CD4-positive, CD25-positive, alpha-beta regulatory T cell (primary cell): ENCODE data around the gene CPT1C. TPM values are rescaled to one million over a fixed set of nuclear protein-coding genes. Genes with fewer than 3 reads are reported as not detected.

Experiments used
- ATAC-seq, 2 donors: fragments of 150-1000 bp; cut with Tn5 transposase; one replicate each; pipeline ENCODE4 v1.10.0; 2021; ENCODE audit warnings: low read depth in 2 of 2, moderate number of reproducible peaks in 2 of 2, moderate library complexity in 1 of 2
- DNase-seq, 3 donors: peaks; one replicate each; pipeline versions ENCODE4 v3.0.0 to v3.0.0-alpha.2; 2012 to 2022; ENCODE audit warnings: mixed read lengths in 1 of 3
- H3K27ac ChIP-seq: one replicate; pipeline ENCODE4 v1.7.0; 2013; ENCODE audit warnings: mild to moderate bottlenecking, low read length; ENCODE audit not compliant: insufficient read depth, poor library complexity, severe bottlenecking
- H3K27me3 ChIP-seq: one replicate; pipeline ENCODE4 v1.7.0; 2013; ENCODE audit warnings: low read length; ENCODE audit not compliant: control insufficient read depth, insufficient read depth
- H3K36me3 ChIP-seq: one replicate; pipeline ENCODE4 v1.7.0; 2013; ENCODE audit warnings: mild to moderate bottlenecking, low read length, moderate library complexity; ENCODE audit not compliant: control insufficient read depth, insufficient read depth
- H3K4me1 ChIP-seq: 2 replicates; pipeline ENCODE4 v1.7.0; 2013; ENCODE audit warnings: mild to moderate bottlenecking, low read length; ENCODE audit not compliant: insufficient read depth, control insufficient read depth, poor library complexity, severe bottlenecking
- H3K4me3 ChIP-seq: one replicate; pipeline ENCODE4 v1.7.0; 2013; ENCODE audit warnings: low read depth, mild to moderate bottlenecking, low read length, moderate library complexity
- H3K9me3 ChIP-seq, 2 experiments: 1 replicate in 1 of 2; 2 replicates in 1 of 2; pipeline ENCODE4 v1.7.0; 2013; ENCODE audit warnings: low read length in 2 of 2, mild to moderate bottlenecking in 1 of 2, moderate library complexity in 1 of 2; ENCODE audit not compliant: control insufficient read depth in 2 of 2
- H3K27ac Mint-ChIP-seq, 3 donors: one replicate each; pipeline ENCODE4 v1.8.0; 2020 to 2022; ENCODE audit warnings: mild to moderate bottlenecking in 3 of 3, mixed read lengths in 3 of 3, moderate library complexity in 2 of 3
- H3K27me3 Mint-ChIP-seq: one replicate; pipeline ENCODE4 v1.8.0; 2022; ENCODE audit warnings: mild to moderate bottlenecking, mixed read lengths
- H3K36me3 Mint-ChIP-seq: one replicate; pipeline ENCODE4 v1.8.0; 2020; ENCODE audit warnings: mixed read lengths
- H3K4me1 Mint-ChIP-seq, 4 donors: one replicate each; pipeline ENCODE4 v1.8.0; 2020 to 2022; ENCODE audit warnings: mixed read lengths in 4 of 4, mild to moderate bottlenecking in 1 of 4
- H3K4me3 Mint-ChIP-seq, 4 donors: one replicate each; pipeline ENCODE4 v1.8.0; 2020 to 2022; ENCODE audit warnings: mild to moderate bottlenecking in 4 of 4, mixed read lengths in 4 of 4, moderate library complexity in 3 of 4
- H3K9me3 Mint-ChIP-seq, 7 donors: one replicate each; pipeline ENCODE4 v1.8.0; 2020 to 2022; ENCODE audit warnings: mixed read lengths in 7 of 7, mild to moderate bottlenecking in 3 of 7, moderate library complexity in 2 of 7
- polyA plus RNA-seq, 4 donors: library from polyadenylated mRNA; unstranded; fragments of 300-500 nt; fragmentation: Illumina TruSeq; gene quantifications; one replicate each; pipeline ENCODE4 v1.2.3, GENCODE V29; 2021
- total RNA-seq: library from RNA; stranded (reverse); gene quantifications from one replicate; pipeline ENCODE4 v1.2.3, GENCODE V29; 2022

CPT1C gene
- total and polyA plus RNA-seq, 5 donors from 2014 or later: 0.41 to 0.84 (median 0.60) TPM; not detected in 1

DNA sequence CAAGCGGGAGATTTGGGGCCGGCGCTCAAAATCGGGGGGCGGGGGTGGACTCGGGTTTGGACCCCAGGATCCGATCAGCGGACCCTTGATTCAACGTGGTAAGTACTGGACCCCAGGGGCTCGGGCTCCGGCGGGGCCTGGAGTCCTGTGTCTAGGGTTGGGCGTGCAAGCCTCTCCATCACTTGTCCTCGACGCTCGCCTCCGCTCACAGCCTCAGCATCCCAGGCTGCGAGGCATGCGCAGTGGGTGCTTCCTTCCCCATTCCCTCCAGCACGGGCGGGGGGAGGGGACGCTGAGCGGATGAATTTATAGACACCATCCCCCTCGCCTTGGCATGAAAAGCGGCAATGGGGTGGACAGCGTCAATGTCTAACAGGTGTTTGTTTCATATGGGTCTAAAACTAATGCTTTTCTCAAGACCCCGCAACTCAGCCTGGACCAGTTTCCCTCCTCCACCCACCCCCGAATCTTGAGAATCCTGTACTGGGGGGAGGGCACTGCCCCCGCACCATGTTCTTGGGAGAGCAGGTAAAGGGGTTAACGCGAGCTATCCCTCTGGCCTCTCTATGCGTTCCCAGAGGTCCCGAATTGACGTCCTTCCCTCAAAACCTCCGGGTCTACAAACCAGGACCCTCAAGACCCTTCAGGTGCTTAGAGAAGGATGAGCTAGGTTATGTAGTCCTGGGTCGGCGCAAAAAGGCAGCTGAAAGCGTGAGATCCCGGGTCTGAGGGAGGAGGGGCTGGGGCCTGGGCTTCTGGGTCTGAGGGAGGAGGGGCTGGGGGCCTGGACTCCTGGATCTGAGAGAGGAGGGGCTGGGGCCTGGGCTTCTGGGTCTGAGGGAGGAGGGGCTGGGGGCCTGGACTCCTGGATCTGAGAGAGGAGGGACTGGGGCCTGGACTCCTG is 579 bp downstream of the CPT1C start:
- H3K27me3 ChIP-seq: peaks cover 3% of the 10 kb centered on the region
- H3K27me3 Mint-ChIP-seq: peaks cover 22% of the 10 kb centered on the region
- H3K4me3 Mint-ChIP-seq: peak overlapping the region; percentile 71 to 98 (median 91)
- no peak overlapping the region for H3K27ac ChIP-seq
- H3K9me3 Mint-ChIP-seq: no peaks in the 10 kb centered on the region
- peaks cover 19% of the 10 kb centered on the region for H3K4me1 ChIP-seq
- peak overlapping the region in 2 of 3 donors; percentile 49 to 81 for H3K27ac Mint-ChIP-seq
- H3K9me3 ChIP-seq: no peaks in the 10 kb centered on the region
- DNase-seq (no peak), ATAC-seq (peak in 1 of 2 donors; percentile 30)
- no peak overlapping the region for H3K4me3 ChIP-seq
- peaks cover 3% of the 10 kb centered on the region for H3K36me3 ChIP-seq
- H3K36me3 Mint-ChIP-seq: peaks cover 4% of the 10 kb centered on the region
- H3K4me1 Mint-ChIP-seq: peaks cover 6 to 26% (median 12%) of the 10 kb centered on the region in 4 donors

DNA sequence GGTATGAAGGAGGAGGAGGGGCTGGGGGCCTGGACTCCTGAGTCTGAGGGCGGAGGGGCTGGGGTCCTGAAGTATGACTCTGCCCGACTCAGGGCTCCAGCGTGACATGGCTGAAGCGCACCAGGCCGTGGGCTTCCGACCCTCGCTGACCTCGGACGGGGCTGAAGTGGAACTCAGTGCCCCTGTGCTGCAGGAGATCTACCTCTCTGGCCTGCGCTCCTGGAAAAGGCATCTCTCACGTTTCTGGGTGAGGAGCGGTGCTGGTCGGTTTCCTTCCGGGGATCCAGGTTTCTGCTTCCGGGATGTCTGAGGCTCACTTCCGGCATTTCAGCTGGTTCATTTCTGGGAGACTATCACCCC is 1.2 kb downstream of the CPT1C start:
- peaks cover 6 to 26% (median 12%) of the 10 kb centered on the region in 4 donors for H3K4me1 Mint-ChIP-seq
- DNase-seq (no peak), ATAC-seq (no peak)
- no peak overlapping the region for H3K27ac Mint-ChIP-seq
- H3K9me3 ChIP-seq: no peaks in the 10 kb centered on the region
- H3K36me3 Mint-ChIP-seq: peaks cover 4% of the 10 kb centered on the region
- H3K27me3 ChIP-seq: peaks cover 3% of the 10 kb centered on the region
- no peak overlapping the region for H3K27ac ChIP-seq
- H3K9me3 Mint-ChIP-seq: no peaks in the 10 kb centered on the region
- H3K4me3 Mint-ChIP-seq: peak overlapping the region in 1 of 4 donors; percentile 2
- H3K36me3 ChIP-seq: no peaks in the 10 kb centered on the region
- peaks cover 19% of the 10 kb centered on the region for H3K4me1 ChIP-seq
- H3K27me3 Mint-ChIP-seq: peaks cover 22% of the 10 kb centered on the region
- no peak overlapping the region for H3K4me3 ChIP-seq

DNA sequence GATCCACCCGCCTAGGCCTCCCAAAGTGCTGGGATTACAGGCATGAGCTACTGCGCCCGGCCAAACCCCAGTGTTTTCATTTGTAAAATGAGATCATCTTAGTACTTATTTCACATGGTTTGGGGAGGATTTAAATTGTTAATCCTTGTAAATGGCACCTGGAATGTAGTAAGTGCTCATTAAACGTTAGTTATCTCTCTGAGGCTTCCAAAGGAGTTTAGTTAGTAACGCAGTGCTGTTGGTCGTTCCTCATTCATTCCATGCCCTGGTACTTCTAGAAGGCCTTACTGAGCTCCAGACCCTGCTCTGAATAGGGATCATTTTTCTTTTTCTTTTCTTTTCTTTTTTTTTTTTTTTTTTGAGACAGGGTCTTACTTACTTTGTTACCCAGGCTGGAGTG is 5.2 kb downstream of the CPT1C start:
- Mint-ChIP-seq H3K4me1 (peaks cover 0 to 9% (median 3%) of the 10 kb centered on the region in 4 donors), H3K4me3 (no peak overlapping the region), H3K36me3 (no peaks in the 10 kb centered on the region), H3K9me3 (no peaks in the 10 kb centered on the region), H3K27me3 (peaks cover 12% of the 10 kb centered on the region), H3K27ac (no peak overlapping the region)
- H3K27me3 ChIP-seq: peaks cover 3% of the 10 kb centered on the region
- H3K4me1 ChIP-seq: peaks cover 6% of the 10 kb centered on the region
- ATAC-seq (no peak), DNase-seq (no peak)
- H3K9me3 ChIP-seq: no peaks in the 10 kb centered on the region
- no peak overlapping the region for H3K4me3 ChIP-seq
- no peaks in the 10 kb centered on the region for H3K36me3 ChIP-seq
- no peak overlapping the region for H3K27ac ChIP-seq

DNA sequence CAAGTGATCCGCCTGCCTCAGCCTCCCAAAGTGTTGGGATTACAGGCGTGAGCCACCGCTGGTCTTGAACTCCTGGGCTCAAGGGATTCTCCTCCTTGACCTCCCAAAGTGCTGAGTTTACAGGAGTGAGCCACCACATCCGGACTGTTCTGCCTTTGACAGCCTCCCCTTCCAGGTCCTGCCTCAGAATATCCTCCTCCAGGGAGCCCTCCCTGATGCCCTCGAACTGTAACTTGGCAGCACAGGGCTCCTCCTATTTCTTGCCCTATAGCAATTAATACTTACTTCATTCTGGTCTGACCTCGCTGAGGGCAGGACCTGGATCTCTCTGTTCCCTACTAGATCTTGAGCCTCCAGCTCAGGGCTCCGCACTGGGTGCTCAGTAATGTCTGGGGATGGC is 5.9 kb downstream of the CPT1C start:
- H3K27ac ChIP-seq: no peak overlapping the region
- H3K9me3 ChIP-seq: no peaks in the 10 kb centered on the region
- no peaks in the 10 kb centered on the region for H3K9me3 Mint-ChIP-seq
- no peak for DNase-seq
- no peak for ATAC-seq
- no peaks in the 10 kb centered on the region for H3K36me3 Mint-ChIP-seq
- H3K4me1 ChIP-seq: no peaks in the 10 kb centered on the region
- H3K4me3 ChIP-seq: no peak overlapping the region
- no peak overlapping the region for H3K4me3 Mint-ChIP-seq
- no peaks in the 10 kb centered on the region for H3K36me3 ChIP-seq
- H3K27me3 ChIP-seq: no peaks in the 10 kb centered on the region
- peaks cover 6% of the 10 kb centered on the region for H3K27me3 Mint-ChIP-seq
- peaks cover 0 to 3% (median 0%) of the 10 kb centered on the region in 4 donors for H3K4me1 Mint-ChIP-seq
- peak overlapping the region in 1 of 3 donors; percentile 35 for H3K27ac Mint-ChIP-seq

DNA sequence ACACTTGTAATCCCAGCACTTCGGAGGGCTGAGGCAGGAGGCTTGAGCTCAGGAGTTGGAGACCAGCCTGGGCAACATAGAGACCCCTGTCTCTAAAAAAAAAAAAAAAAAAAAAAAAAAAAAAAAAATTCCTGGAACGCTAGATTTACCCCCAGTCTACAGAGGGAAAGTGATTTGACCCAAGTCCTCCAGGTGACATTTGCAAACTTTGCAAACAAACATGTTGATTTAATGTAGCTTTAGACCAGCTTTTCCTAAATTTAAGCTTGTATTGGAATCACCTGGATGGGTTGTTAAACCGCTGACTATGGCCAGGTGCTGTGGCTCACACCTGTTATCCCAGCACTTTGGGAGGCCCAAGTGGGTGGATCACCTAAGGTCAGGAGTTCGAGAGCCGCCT is 8.4 kb downstream of the CPT1C start:
- Histone ChIP-seq H3K27ac (no peak overlapping the region), H3K27me3 (no peaks in the 10 kb centered on the region), H3K36me3 (no peaks in the 10 kb centered on the region), H3K4me3 (no peak overlapping the region), H3K4me1 (no peaks in the 10 kb centered on the region), H3K9me3 (no peaks in the 10 kb centered on the region)
- ATAC-seq (no peak), DNase-seq (no peak)
- H3K27ac Mint-ChIP-seq: no peak overlapping the region
- peaks cover 4% of the 10 kb centered on the region for H3K27me3 Mint-ChIP-seq
- no peak overlapping the region for H3K4me3 Mint-ChIP-seq
- H3K36me3 Mint-ChIP-seq: no peaks in the 10 kb centered on the region
- H3K4me1 Mint-ChIP-seq: no peaks in the 10 kb centered on the region
- H3K9me3 Mint-ChIP-seq: no peaks in the 10 kb centered on the region

DNA sequence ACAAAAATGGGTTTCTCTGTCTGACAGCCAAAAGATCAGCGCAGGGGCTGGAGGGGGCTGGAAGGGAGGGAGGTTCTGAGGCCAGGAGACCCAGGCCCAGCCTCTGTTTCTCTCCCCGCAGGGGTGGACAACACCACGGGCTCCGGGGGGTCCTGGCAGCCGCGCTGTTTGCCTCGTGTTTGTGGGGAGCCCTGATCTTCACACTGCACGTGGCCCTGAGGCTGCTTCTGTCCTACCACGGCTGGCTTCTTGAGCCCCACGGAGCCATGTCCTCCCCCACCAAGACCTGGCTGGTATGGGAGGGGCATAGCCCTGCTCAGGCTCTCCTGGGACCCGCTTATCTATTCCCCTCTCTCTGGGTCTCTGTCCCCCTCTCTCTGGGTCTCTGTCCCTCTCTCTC is 9.6 kb downstream of the CPT1C start:
- H3K9me3 ChIP-seq: no peaks in the 10 kb centered on the region
- DNase-seq (no peak), ATAC-seq (no peak)
- H3K27ac ChIP-seq: no peak overlapping the region
- H3K27me3 Mint-ChIP-seq: peaks cover 4% of the 10 kb centered on the region
- H3K27me3 ChIP-seq: no peaks in the 10 kb centered on the region
- no peak overlapping the region for H3K4me3 Mint-ChIP-seq
- H3K4me1 ChIP-seq: no peaks in the 10 kb centered on the region
- H3K9me3 Mint-ChIP-seq: no peaks in the 10 kb centered on the region
- no peaks in the 10 kb centered on the region for H3K36me3 Mint-ChIP-seq
- H3K4me3 ChIP-seq: no peak overlapping the region
- H3K27ac Mint-ChIP-seq: no peak overlapping the region
- no peaks in the 10 kb centered on the region for H3K36me3 ChIP-seq
- H3K4me1 Mint-ChIP-seq: no peaks in the 10 kb centered on the region

DNA sequence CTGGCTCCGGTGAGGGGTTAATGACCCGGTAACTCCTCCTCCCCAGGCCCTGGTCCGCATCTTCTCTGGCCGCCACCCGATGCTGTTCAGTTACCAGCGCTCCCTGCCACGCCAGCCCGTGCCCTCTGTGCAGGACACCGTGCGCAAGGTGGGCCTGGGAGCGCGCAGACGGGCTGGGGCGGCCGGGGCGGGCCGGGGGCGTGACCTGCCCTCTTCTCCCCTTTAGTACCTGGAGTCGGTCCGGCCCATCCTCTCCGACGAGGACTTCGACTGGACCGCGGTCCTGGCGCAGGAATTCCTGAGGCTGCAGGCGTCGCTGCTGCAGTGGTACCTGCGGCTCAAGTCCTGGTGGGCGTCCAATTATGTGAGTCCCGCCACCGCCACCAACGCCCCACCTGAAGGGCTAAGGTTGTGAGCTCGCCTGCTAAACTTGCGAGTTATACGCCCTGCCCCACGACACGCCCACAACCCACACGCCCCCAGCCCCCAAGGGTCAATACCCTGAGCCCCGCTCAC is 10.4 kb downstream of the CPT1C start:
- H3K36me3 Mint-ChIP-seq: no peaks in the 10 kb centered on the region
- no peak overlapping the region for H3K4me3 Mint-ChIP-seq
- H3K9me3 Mint-ChIP-seq: no peaks in the 10 kb centered on the region
- H3K27me3 ChIP-seq: no peaks in the 10 kb centered on the region
- H3K27ac ChIP-seq: no peak overlapping the region
- H3K36me3 ChIP-seq: no peaks in the 10 kb centered on the region
- no peaks in the 10 kb centered on the region for H3K4me1 Mint-ChIP-seq
- no peak for ATAC-seq
- H3K9me3 ChIP-seq: no peaks in the 10 kb centered on the region
- DNase-seq: no peak
- no peaks in the 10 kb centered on the region for H3K4me1 ChIP-seq
- H3K27ac Mint-ChIP-seq: no peak overlapping the region
- H3K27me3 Mint-ChIP-seq: peaks cover 4% of the 10 kb centered on the region
- no peak overlapping the region for H3K4me3 ChIP-seq
